ENCODE measurements around the gene RPRM.
"Not testable (repeated sequence)": the region's sequence is repeated elsewhere in the genome, so short reads cannot be mapped to it uniquely, and the experiment has no call there.

Gene RPRM

GRCh38 chr2:153478289-153479261 lies at the start of gene RPRM:
Gene RPRM (minus strand): TSS chr2:153478762. CDS start chr2:153478565, 197 bp downstream.
- DNase-seq (ENCODE audit: low spot score) = peak; percentile 93

- DNase-seq (ENCODE audit: low spot score) = peak; percentile 39
Observed at GRCh38 chr2:153519257-153519875, 40.8 kb upstream of the RPRM start.

- DNase-seq (ENCODE audit: low spot score) = no peak
Observed at GRCh38 chr2:153512331-153512730, 33.8 kb upstream of the RPRM start.

GRCh38 chr2:153510996-153511395 lies 32.4 kb upstream of the RPRM start:
- no peak for DNase-seq (ENCODE audit: low spot score)

- DNase-seq (ENCODE audit: low spot score) = no peak
Observed at GRCh38 chr2:153509133-153509532, 30.6 kb upstream of the RPRM start.

GRCh38 chr2:153506499-153506898 lies 27.9 kb upstream of the RPRM start:
- not testable (repeated sequence) for DNase-seq (ENCODE audit: low spot score)

GRCh38 chr2:153499439-153499838 lies 20.9 kb upstream of the RPRM start:
- DNase-seq (ENCODE audit: low spot score) = no peak

- no peak for DNase-seq (ENCODE audit: low spot score)
Observed at GRCh38 chr2:153497938-153498629, 19.5 kb upstream of the RPRM start.

GRCh38 chr2:153495725-153496124 lies 17.2 kb upstream of the RPRM start:
- no peak for DNase-seq (ENCODE audit: low spot score)

GRCh38 chr2:153488072-153488471 lies 9.5 kb upstream of the RPRM start:
- no peak for DNase-seq (ENCODE audit: low spot score)

GRCh38 chr2:153487448-153487847 lies 8.9 kb upstream of the RPRM start:
- no peak for DNase-seq (ENCODE audit: low spot score)

- no peak for DNase-seq (ENCODE audit: low spot score)
Observed at GRCh38 chr2:153479573-153479972, 1.0 kb upstream of the RPRM start.

GRCh38 chr2:153477636-153478288 lies 800 bp downstream of the RPRM start:
- DNase-seq (ENCODE audit: low spot score) = no peak

GRCh38 chr2:153476816-153477635 lies 1.5 kb downstream of the RPRM start:
- no peak for DNase-seq (ENCODE audit: low spot score)

- no peak for DNase-seq (ENCODE audit: low spot score)
Observed at GRCh38 chr2:153476491-153476815, 2.1 kb downstream of the RPRM start.

GRCh38 chr2:153474876-153475435 lies 3.6 kb downstream of the RPRM start:
- DNase-seq (ENCODE audit: low spot score) = no peak

- no peak for DNase-seq (ENCODE audit: low spot score)
Observed at GRCh38 chr2:153474407-153474806, 4.2 kb downstream of the RPRM start.

- DNase-seq (ENCODE audit: low spot score) = no peak
Observed at GRCh38 chr2:153470867-153471266, 7.7 kb downstream of the RPRM start.

GRCh38 chr2:153464395-153464794 lies 14.2 kb downstream of the RPRM start:
- DNase-seq (ENCODE audit: low spot score) = no peak

- no peak for DNase-seq (ENCODE audit: low spot score)
Observed at GRCh38 chr2:153462338-153462859, 16.2 kb downstream of the RPRM start.

- no peak for DNase-seq (ENCODE audit: low spot score)
Observed at GRCh38 chr2:153461453-153461852, 17.1 kb downstream of the RPRM start.

Data from AG20443 (cell line).